Measurements from ENCODE around the gene ZNF320. TPM values are rescaled to one million over a fixed set of nuclear protein-coding genes. Genes with fewer than 3 reads are reported as not detected.
A peak's percentile ranks its signal among the peaks of the same experiment; 100 is the strongest.
"Not testable (repeated sequence)": the region's sequence is repeated elsewhere in the genome, so short reads cannot be mapped to it uniquely, and the experiment has no call there.

ZNF320 gene
- total RNA-seq, 1 donor from 2014 or later = 51.1 TPM

- DNase-seq (ENCODE audit: low spot score) = peak; percentile 94
These were observed 25.7 kb upstream of the ZNF320 start, which contains the start of gene ZNF888 for GRCh38 chr19:52922841-52923777. ZNF888 (minus strand) TSS chr19:52923428; CDS start chr19:52917873, 5,555 bp downstream.

GRCh38 chr19:52917531-52917930, 20.1 kb upstream of the ZNF320 start:
- DNase-seq (ENCODE audit: low spot score) = no peak

GRCh38 chr19:52910648-52911047, 13.2 kb upstream of the ZNF320 start:
- no peak for DNase-seq (ENCODE audit: low spot score)

- DNase-seq (ENCODE audit: low spot score) = peak; percentile 42
These were observed 6.8 kb upstream of the ZNF320 start for GRCh38 chr19:52904052-52904780.

GRCh38 chr19:52901842-52902241, 4.4 kb upstream of the ZNF320 start:
- no peak for DNase-seq (ENCODE audit: low spot score)

- not testable (repeated sequence) for DNase-seq (ENCODE audit: low spot score)
These were observed 1.2 kb upstream of the ZNF320 start for GRCh38 chr19:52898596-52898995.

- no peak for DNase-seq (ENCODE audit: low spot score)
These were observed 666 bp upstream of the ZNF320 start for GRCh38 chr19:52898101-52898500.

GRCh38 chr19:52896431-52897137, 851 bp downstream of the ZNF320 start:
- peak; percentile 71 for DNase-seq (ENCODE audit: low spot score)

GRCh38 chr19:52891336-52891735, 6.1 kb downstream of the ZNF320 start:
- no peak for DNase-seq (ENCODE audit: low spot score)

- DNase-seq (ENCODE audit: low spot score) = no peak
These were observed 7.5 kb downstream of the ZNF320 start for GRCh38 chr19:52889931-52890330.

- DNase-seq (ENCODE audit: low spot score) = no peak
These were observed 8.4 kb downstream of the ZNF320 start for GRCh38 chr19:52889076-52889475.

GRCh38 chr19:52880895-52881389, 16.5 kb downstream of the ZNF320 start:
- DNase-seq (ENCODE audit: low spot score) = no peak

- DNase-seq (ENCODE audit: low spot score) = not testable (repeated sequence)
These were observed 24.4 kb downstream of the ZNF320 start for GRCh38 chr19:52872996-52873395.

- DNase-seq (ENCODE audit: low spot score) = no peak
These were observed 26.0 kb downstream of the ZNF320 start for GRCh38 chr19:52871466-52871865.

GRCh38 chr19:52868031-52868430, 29.4 kb downstream of the ZNF320 start:
- not testable (repeated sequence) for DNase-seq (ENCODE audit: low spot score)

GRCh38 chr19:52857378-52858191, 39.9 kb downstream of the ZNF320 start, which contains the start of gene ZNF468:
ZNF468 (minus strand) TSS chr19:52857619; CDS start chr19:52854272, 3,347 bp downstream.
- DNase-seq (ENCODE audit: low spot score) = peak; percentile 85

- not testable (repeated sequence) for DNase-seq (ENCODE audit: low spot score)
These were observed 40.7 kb downstream of the ZNF320 start for GRCh38 chr19:52856540-52857377.
